HepG2 (cell line): ENCODE results near the gene STXBP2. TPM values are rescaled to one million over a fixed set of nuclear protein-coding genes. Genes with fewer than 3 reads are reported as not detected.

Experiments used
- ATAC-seq: fragments of 200-7000 bp; cut with Tn5 transposase; 3 replicates; pipeline ENCODE4 v1.9.1; 2020; ENCODE audit warnings: mild to moderate bottlenecking, moderate library complexity
- BruUV-seq: library from RNA; stranded (reverse); fragments of 400-500 nt; replicated peaks from 2 replicates; lab custom pipeline; 2021; lab: Mats Ljungman, UMichigan
- CTCF ChIA-PET: fragments of 300-600 bp; formaldehyde crosslinking; extraction: SDS; loops from one replicate; lab custom pipeline; 2021; ENCODE audit warnings: low total read pairs, inconsistent platforms, low intra/inter-chr PET ratio; lab: Yijun Ruan, JAX
- POLR2A ChIA-PET: fragments of 350-600 bp; sonication (Branson Sonifier 250); formaldehyde crosslinking; loops from one replicate; lab custom pipeline; 2020; ENCODE audit warnings: antibody characterized with exemption, inconsistent platforms; lab: Yijun Ruan, JAX
- DNase-seq: peaks from one replicate; pipeline ENCODE4 v3.0.0-alpha.2; 2015; ENCODE audit warnings: low spot score
- FAIRE-seq: peaks from 3 replicates; lab custom pipeline; 2011; peaks lifted over from hg19 to GRCh38; lab: Jason Lieb, UNC
- H2AFZ ChIP-seq: one replicate; pipeline ENCODE4 v1.6.1; 2011; ENCODE audit warnings: low read length, inconsistent platforms
- H3K27ac ChIP-seq: fragments of 300-600 bp; 3 replicates; pipeline ENCODE4 v1.8.0; 2011; ENCODE audit warnings: mixed run types, mild to moderate bottlenecking, mixed read lengths, low read length, inconsistent platforms; ENCODE audit not compliant: insufficient read depth; ENCODE audit errors: extremely low read length
- H3K27me3 ChIP-seq, 2 experiments: fragments of 200-600 bp in 1 of 2; 2 replicates in 1 of 2; 3 replicates in 1 of 2; pipeline versions ENCODE4 v1.6.0 to v1.8.0; 2011; ENCODE audit warnings: low read length in 2 of 2, mild to moderate bottlenecking in 2 of 2, moderate library complexity in 2 of 2, inconsistent platforms in 1 of 2; ENCODE audit not compliant: insufficient read depth in 2 of 2, control insufficient read depth in 1 of 2
- H3K36me3 ChIP-seq, 2 experiments: fragments of 200-600 bp in 1 of 2; replicated peaks in 1 of 2; 2 replicates in 1 of 2; 3 replicates in 1 of 2; pipeline versions ENCODE4 v1.5.1 to v1.8.0; 2011; ENCODE audit warnings: low read length in 2 of 2, inconsistent platforms in 1 of 2; ENCODE audit not compliant: insufficient read depth in 2 of 2, control insufficient read depth in 1 of 2
- H3K4me1 ChIP-seq: 2 replicates; pipeline ENCODE4 v1.5.1; 2012; ENCODE audit warnings: low read length, inconsistent platforms; ENCODE audit not compliant: insufficient read depth
- H3K4me2 ChIP-seq: 2 replicates; pipeline ENCODE4 v1.6.0; 2011; ENCODE audit warnings: low read depth, low read length, inconsistent platforms
- H3K4me3 ChIP-seq, 3 experiments: fragments of 200-600 bp in 1 of 3; sonication (generic), shearing (Covaris generic) in 1 of 3; replicated peaks in 1 of 3; 2 replicates each; pipeline ENCODE4 v1.5.1; 2011 to 2016; ENCODE audit warnings: low read length in 3 of 3, inconsistent platforms in 2 of 3, low read depth in 2 of 3, mild to moderate bottlenecking in 2 of 3, control low read depth in 1 of 3, mixed read lengths in 1 of 3; ENCODE audit not compliant: insufficient read depth in 1 of 3
- H3K79me2 ChIP-seq: one replicate; pipeline ENCODE4 v1.6.1; 2011; ENCODE audit warnings: low read length, inconsistent platforms; ENCODE audit not compliant: insufficient read depth
- H3K9ac ChIP-seq: 2 replicates; pipeline ENCODE4 v1.6.0; 2011; ENCODE audit warnings: mild to moderate bottlenecking, low read depth, low read length, inconsistent platforms; ENCODE audit not compliant: insufficient read depth
- H3K9me3 ChIP-seq: 2 replicates; pipeline ENCODE4 v1.5.1; 2012; ENCODE audit warnings: mild to moderate bottlenecking, low read length
- H4K20me1 ChIP-seq: 2 replicates; pipeline ENCODE4 v1.6.0; 2011; ENCODE audit warnings: inconsistent platforms, mild to moderate bottlenecking, low read length, moderate library complexity; ENCODE audit not compliant: insufficient read depth
- ARNT ChIP-seq: fragments of 450-650 bp; IDR thresholded peaks from 2 replicates; pipeline ENCODE4 v1.6.1; 2017
- DRAP1 ChIP-seq: IDR thresholded peaks from 2 replicates; pipeline ENCODE4 v1.6.1; 2016; ENCODE audit warnings: missing genetic modification reagents, missing compliant biosample characterization
- ELF4 ChIP-seq: sonication (generic); formaldehyde crosslinking; IDR thresholded peaks from 2 replicates; pipeline ENCODE4 v1.5.0; 2020; ENCODE audit warnings: missing genetic modification reagents, mild to moderate bottlenecking, moderate library complexity, borderline replicate concordance
- IRF1 ChIP-seq: sonication (generic); formaldehyde crosslinking; IDR thresholded peaks from 2 replicates; pipeline ENCODE4 v1.4.0; 2020; ENCODE audit warnings: low read depth, mild to moderate bottlenecking, missing genetic modification reagents
- NCOA2 ChIP-seq: sonication (generic); formaldehyde crosslinking; IDR thresholded peaks from 2 replicates; pipeline ENCODE4 v1.8.0; 2022; ENCODE audit warnings: inconsistent platforms
- POLR2AphosphoS5 ChIP-seq: IDR thresholded peaks from 2 replicates; pipeline ENCODE4 v1.6.1; 2012; ENCODE audit warnings: low read depth, low read length
- RBFOX2 ChIP-seq: fragments of 200-400 bp; formaldehyde crosslinking; IDR thresholded peaks from 2 replicates; pipeline ENCODE4 v1.6.1; 2017; ENCODE audit warnings: low read depth, mild to moderate bottlenecking, low read length
- ZNF891 ChIP-seq: sonication (generic); formaldehyde crosslinking; IDR thresholded peaks from 2 replicates; pipeline ENCODE4 v1.5.0; 2020; ENCODE audit warnings: mild to moderate bottlenecking, missing genetic modification reagents
- WGBS: methylation state at CpG from one replicate; pipeline ENCODE4 v1.1.6; 2017; ENCODE audit warnings: low lambda C conversion rate; 5-methylcytosine and 5-hydroxymethylcytosine counted together
- in situ Hi-C: cut with HindIII; loops from 2 replicates; pipeline ENCODE4 v1.10.0; 2017; ENCODE audit warnings: low pct_unique_long_range_greater_than_20kb; ENCODE audit not compliant: extremely low pct_ligation_motif_present
- intact Hi-C: fragments of 100-400 bp; cut with micrococcal nuclease; formaldehyde crosslinking; loops from one replicate; pipeline ENCODE4 v1.10.0; 2022; ENCODE audit not compliant: unreplicated experiment
- polyA plus RNA-seq, 8 experiments: library from polyadenylated mRNA; depleted of rRNA in 3 of 8; stranded (reverse) in 7 of 8; unstranded in 1 of 8; fragments of >200 nt; fragmentation: Illumina TruSeq in 4 of 8; extraction: Trizol in 4 of 8; gene quantifications; 2 replicates each; pipeline versions ENCODE4 v1.2.1 to v1.2.3, GENCODE V29; 2011 to 2016; ENCODE audit warnings: low read depth in 4 of 8, missing spikeins in 1 of 8, mixed read lengths in 1 of 8; ENCODE audit not compliant: insufficient read depth in 1 of 8
- total RNA-seq, 5 experiments: library from RNA; depleted of rRNA; stranded (reverse); fragments of >200 nt; fragmentation: Illumina TruSeq; extraction: Trizol; gene quantifications; 2 replicates each; pipeline ENCODE4 v1.2.3, GENCODE V29; 2016; ENCODE audit warnings: low read depth in 1 of 5

Gene STXBP2
- total and polyA plus RNA-seq, 2 of the 13 experiments (the other 11 are each of a cell fraction or from before 2014, with no cell fraction given): 22.8 to 40.1 TPM

DNA sequence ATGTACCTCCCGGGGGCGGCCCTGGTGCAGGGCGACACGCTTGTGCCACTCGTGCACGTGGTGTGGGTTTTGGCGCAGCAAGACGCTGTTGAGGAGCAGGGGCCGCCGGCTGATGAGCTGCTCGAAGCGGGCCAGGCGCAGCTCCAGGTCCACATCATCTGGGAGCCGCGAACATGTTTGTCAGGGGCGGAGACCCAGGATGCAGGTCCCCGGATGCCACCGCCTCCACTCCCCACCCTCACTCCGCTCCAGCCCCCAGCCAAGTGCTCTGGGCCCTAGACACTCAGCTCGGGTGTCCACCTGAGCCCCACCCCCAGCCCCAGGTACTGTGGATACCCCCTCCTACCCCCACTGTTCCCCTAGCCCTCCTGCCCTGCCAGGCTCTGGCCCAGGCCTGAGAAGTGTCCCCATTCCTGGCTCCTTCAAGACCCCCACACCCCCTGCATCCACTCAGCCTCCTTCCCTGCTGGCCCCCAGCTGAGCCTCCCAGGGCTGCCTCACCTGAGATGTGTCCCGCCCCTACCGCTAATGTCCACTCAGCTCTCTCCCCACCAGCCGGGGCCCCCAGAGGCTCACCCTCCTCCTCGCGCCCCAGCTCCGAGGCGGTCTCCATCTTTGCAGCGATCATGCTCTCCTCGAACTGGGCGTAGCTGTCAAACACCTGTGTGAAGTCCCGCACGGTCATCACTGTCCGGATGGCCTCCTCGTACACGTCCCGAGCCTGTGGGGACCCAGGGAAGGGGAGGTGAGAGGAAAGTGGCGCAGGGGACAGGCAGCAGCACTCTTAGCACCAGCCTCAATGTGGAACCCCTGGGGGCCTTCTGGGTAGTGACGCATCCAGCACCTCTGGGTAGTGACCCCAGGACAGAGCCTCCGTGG is 12.9 kb upstream of the STXBP2 start:
- CTCF ChIA-PET: no interaction called here
- no TSS peak for BruUV-seq

More for the DNA sequence above, 12.9 kb upstream of the STXBP2 start:
- Histone ChIP-seq H3K4me2 (no peak overlapping the region), H3K4me3 (no peak overlapping the region), H4K20me1 (no peaks in the 10 kb centered on the region), H3K27ac (no peak overlapping the region)
- no peak for FAIRE-seq
- DNase-seq: no peak
- TF ChIP-seq POLR2AphosphoS5 (no peak), ZNF891 (CRISPR knock-in tag) (no peak), IRF1 (CRISPR knock-in tag) (no peak), ELF4 (no peak), RBFOX2 (peak; percentile 33; the same call in 1 of the 2 replicates), NCOA2 (no peak), DRAP1 (CRISPR knock-in tag) (no peak), ARNT (no peak)
- TF ChIP-seq, all 625 proteins: peak for 1
- no peak overlapping the region for H2AFZ ChIP-seq
- POLR2A ChIA-PET: interaction anchor here (1.4 kb wide), 1 partner anchor 9 kb away, joined by 4 read pairs; the partner anchor contains the start of gene PCP2
- peaks cover 21 to 60% of the 10 kb centered on the region in 2 experiments for H3K36me3 ChIP-seq
- intact Hi-C loops (no loop called here), in situ Hi-C loops (no loop called here)
- over 99% methylated on average over 26 of the region's 39 CpGs for WGBS
- H3K27me3 ChIP-seq: no peaks in the 10 kb centered on the region; a peak in 2 of 5 replicates
- peaks cover 13% of the 10 kb centered on the region for H3K4me1 ChIP-seq
- ATAC-seq: no peak
- no peak overlapping the region for H3K9ac ChIP-seq
- H3K9me3 ChIP-seq: no peaks in the 10 kb centered on the region
- peaks cover 22% of the 10 kb centered on the region for H3K79me2 ChIP-seq
